ENCODE data around the gene LRP8.

Gene LRP8

GRCh38 chr1:53304527-53304926 lies 23.3 kb downstream of the LRP8 start:
- DNase-seq (ENCODE audit: low spot score): no peak
- H3K27ac ChIP-seq: peak overlapping the region; percentile 45
- TF ChIP-seq CTCF (conservative IDR thresholded peaks at IDR 0.05; ENCODE audit: low read depth): no peak
- ChIA-PET POLR2A (ENCODE audit: low non-redundant PET) (no interaction called here), CTCF (no interaction called here)

GRCh38 chr1:53303726-53304515 lies 23.9 kb downstream of the LRP8 start:
- no peak for TF ChIP-seq CTCF (conservative IDR thresholded peaks at IDR 0.05; ENCODE audit: low read depth)
- CTCF ChIA-PET: no interaction called here

GRCh38 chr1:53303243-53303642 lies 24.6 kb downstream of the LRP8 start:
- ChIA-PET CTCF (no interaction called here), POLR2A (ENCODE audit: low non-redundant PET) (no interaction called here)
- 0 out of 2 replicates have a peak overlapping the region, but pooled peaks have one; percentile 12 for H3K27ac ChIP-seq
- DNase-seq (ENCODE audit: low spot score): no peak
- no peak for TF ChIP-seq CTCF (conservative IDR thresholded peaks at IDR 0.05; ENCODE audit: low read depth)

More at GRCh38 chr1:53303726-53304515, 23.9 kb downstream of the LRP8 start:
- no peak for DNase-seq (ENCODE audit: low spot score)
- H3K27ac ChIP-seq: peak overlapping the region; percentile 45
- POLR2A ChIA-PET (ENCODE audit: low non-redundant PET): no interaction called here

GRCh38 chr1:53299233-53299632 lies 28.6 kb downstream of the LRP8 start:
- no peak for TF ChIP-seq CTCF (conservative IDR thresholded peaks at IDR 0.05; ENCODE audit: low read depth)
- POLR2A ChIA-PET (ENCODE audit: low non-redundant PET): no interaction called here
- CTCF ChIA-PET: no interaction called here
- no peak for DNase-seq (ENCODE audit: low spot score)
- peak overlapping the region; percentile 22 for H3K27ac ChIP-seq

- ChIA-PET CTCF (no interaction called here), POLR2A (ENCODE audit: low non-redundant PET) (no interaction called here)
- TF ChIP-seq CTCF (conservative IDR thresholded peaks at IDR 0.05; ENCODE audit: low read depth): no peak
- DNase-seq (ENCODE audit: low spot score): no peak
- peak overlapping the region; percentile 38 for H3K27ac ChIP-seq
Measured at GRCh38 chr1:53298045-53298637, 29.7 kb downstream of the LRP8 start.

GRCh38 chr1:53297195-53297594 lies 30.7 kb downstream of the LRP8 start:
- peak overlapping the region; percentile 77 for H3K27ac ChIP-seq
- CTCF ChIA-PET: no interaction called here
- no peak for TF ChIP-seq CTCF (conservative IDR thresholded peaks at IDR 0.05; ENCODE audit: low read depth)
- no peak for DNase-seq (ENCODE audit: low spot score)
- POLR2A ChIA-PET (ENCODE audit: low non-redundant PET): no interaction called here

Data from RWPE1 (cell line).